K562 (cell line): Measurements from ENCODE around the gene PFKFB2. TPM values are rescaled to one million over a fixed set of nuclear protein-coding genes. Genes with fewer than 3 reads are reported as not detected.
A peak's percentile ranks its signal among the peaks of the same experiment; 100 is the strongest.

ENCODE experiments used
- ATF1 ChIP-seq, 2 experiments: fragments of 450-650 bp in 1 of 2; IDR thresholded peaks; 2 replicates each; pipeline ENCODE4 v1.6.1; 2016; ENCODE audit warnings: missing compliant biosample characterization in 1 of 2, missing genetic modification characterization in 1 of 2
- MLX ChIP-seq, 2 experiments: fragments of 450-650 bp in 1 of 2; sonication (generic) in 1 of 2; formaldehyde crosslinking; conservative IDR thresholded peaks; 2 replicates each; pipeline versions ENCODE4 v1.4.0 to v1.8.1; 2020 to 2022; ENCODE audit warnings: mild to moderate bottlenecking in 1 of 2, missing genetic modification reagents in 1 of 2
- MNT ChIP-seq, 2 experiments: fragments of 450-650 bp; conservative IDR thresholded peaks; 2 replicates each; pipeline ENCODE4 v1.6.1; 2017; ENCODE audit warnings: mild to moderate bottlenecking in 2 of 2, moderate library complexity in 2 of 2
- MYBL2 ChIP-seq, 2 experiments: fragments of 450-650 bp in 1 of 2; sonication (generic) in 1 of 2; formaldehyde crosslinking in 1 of 2; IDR thresholded peaks; 2 replicates each; pipeline versions ENCODE4 v1.6.1 to v1.8.1; 2017 to 2022; ENCODE audit warnings: borderline replicate concordance in 1 of 2, inconsistent platforms in 1 of 2, low read depth in 1 of 2, mild to moderate bottlenecking in 1 of 2, missing genetic modification reagents in 1 of 2, moderate library complexity in 1 of 2
- NEUROD1 ChIP-seq: fragments of 150-350 bp; IDR thresholded peaks from 2 replicates; pipeline ENCODE4 v1.6.1; 2014; ENCODE audit warnings: borderline replicate concordance, low read length, low read depth; ENCODE audit not compliant: partially characterized antibody
- PHB2 ChIP-seq: fragments of 450-650 bp; IDR thresholded peaks from 2 replicates; pipeline ENCODE4 v1.6.1; 2017; ENCODE audit warnings: low read depth
- PRDM10 ChIP-seq: fragments of 450-650 bp; IDR thresholded peaks from 2 replicates; pipeline ENCODE4 v1.6.1; 2018; ENCODE audit not compliant: partially characterized antibody
- PRMT5 ChIP-seq: sonication (generic); formaldehyde crosslinking; IDR thresholded peaks from 2 replicates; pipeline ENCODE4 v1.5.0; 2020; ENCODE audit warnings: missing genetic modification reagents
- SNRNP70 ChIP-seq: fragments of 200-400 bp; formaldehyde crosslinking; optimal IDR thresholded peaks from 2 replicates; pipeline ENCODE3; 2017; ENCODE audit warnings: low read depth, low read length
- SP1 ChIP-seq: sonication (generic); formaldehyde crosslinking; IDR thresholded peaks from 2 replicates; pipeline ENCODE4 v1.8.1; 2022; ENCODE audit warnings: mild to moderate bottlenecking, missing genetic modification reagents
- SREBF1 ChIP-seq: fragments of 150-350 bp; IDR thresholded peaks from 2 replicates; pipeline ENCODE4 v1.6.1; 2014; ENCODE audit warnings: antibody characterized with exemption, low read depth, low read length, borderline replicate concordance
- ZMIZ1 ChIP-seq, 2 experiments: fragments of 150-350 bp in 1 of 2; IDR thresholded peaks; 2 replicates each; pipeline ENCODE4 v1.6.1; 2012 to 2016; ENCODE audit warnings: low read depth in 2 of 2, low read length in 2 of 2, mild to moderate bottlenecking in 1 of 2, moderate library complexity in 1 of 2
- ZNF124 ChIP-seq: sonication (generic); formaldehyde crosslinking; IDR thresholded peaks from 2 replicates; pipeline ENCODE4 v1.8.1; 2022; ENCODE audit warnings: missing genetic modification reagents
- ZNF146 ChIP-seq: IDR thresholded peaks from one replicate; pipeline ENCODE4 v1.6.1; 2018; ENCODE audit warnings: missing compliant biosample characterization; ENCODE audit not compliant: unreplicated experiment
- ZNF280B ChIP-seq: fragments of 250-450 bp; sonication (Bioruptor Pico); IDR thresholded peaks from 2 replicates; pipeline ENCODE4 v1.5.1; 2021; ENCODE audit warnings: mild to moderate bottlenecking
- ZNF282 ChIP-seq: sonication (generic); formaldehyde crosslinking; IDR thresholded peaks from 2 replicates; pipeline ENCODE4 v1.8.1; 2023; ENCODE audit warnings: missing genetic modification reagents
- ZNF695 ChIP-seq: fragments of 450-650 bp; formaldehyde crosslinking; IDR thresholded peaks from 2 replicates; pipeline ENCODE4 v1.4.0; 2020; ENCODE audit warnings: mild to moderate bottlenecking, moderate library complexity
- polyA plus RNA-seq, 8 experiments: library from polyadenylated mRNA; depleted of rRNA in 4 of 8; stranded (reverse) in 5 of 8; unstranded in 3 of 8; fragments of >200 nt; fragmentation: Nextera tagmentation in 2 of 8; fragmentation: Illumina TruSeq in 1 of 8; extraction: Ambion mirVana in 2 of 8; extraction: Trizol in 1 of 8; gene quantifications; 2 replicates each; pipeline versions ENCODE4 v1.2.1 to v1.2.3, GENCODE V29; 2011 to 2014; ENCODE audit warnings: inconsistent platforms in 1 of 8, missing spikeins in 1 of 8
- total RNA-seq, 7 experiments: library from RNA; depleted of rRNA in 6 of 7; stranded (reverse); fragments of >200 nt in 6 of 7; fragmentation: Illumina TruSeq in 2 of 7; extraction: Trizol in 2 of 7; gene quantifications; 2 replicates each; pipeline versions ENCODE4 v1.2.1 to v1.2.3, GENCODE V29; 2011 to 2021; ENCODE audit warnings: low replicate concordance in 1 of 7

Gene PFKFB2
- total and polyA plus RNA-seq, 9 of the 15 experiments (the other 6 are each of a cell fraction or from before 2014, with no cell fraction given), result 6.9 to 26.0 (median 16.4) TPM

- TF ChIP-seq ZNF280B (CRISPR knock-in tag) (peak; percentile 92), ZNF695 (CRISPR knock-in tag) (no peak), PHB2 (no peak), ZMIZ1 (IDR thresholded peaks at IDR 0.05; ENCODE audit: low read depth in 2 of 2, low read length in 2 of 2) (no peak), MYBL2 (IDR thresholded peaks at IDR 0.05; ENCODE audit: low read depth) (no peak), MYBL2 (CRISPR knock-in tag; IDR thresholded peaks at IDR 0.05; ENCODE audit: borderline replicate concordance) (no peak), MLX (CRISPR knock-in tag; conservative IDR thresholded peaks at IDR 0.05) (no peak), SNRNP70 (no peak), ZNF146 (CRISPR knock-in tag) (no peak), ATF1 (CRISPR knock-in tag; IDR thresholded peaks at IDR 0.05) (no peak), ATF1 (tag; IDR thresholded peaks at IDR 0.05) (no peak), SREBF1 (no peak), ZNF282 (no peak), NEUROD1 (no peak), MNT (conservative IDR thresholded peaks at IDR 0.05) (no peak; a peak in 1 of 4 replicates), PRMT5 (CRISPR knock-in tag) (no peak), ZNF124 (CRISPR knock-in tag) (no peak), PRDM10 (no peak), SP1 (no peak)
Measured at GRCh38 chr1:207129053-207129452, 76.0 kb downstream of the PFKFB2 start (continued).
